ENCODE data around the gene TJP1.
"Not testable (repeated sequence)": the region's sequence is repeated elsewhere in the genome, so short reads cannot be mapped to it uniquely, and the experiment has no call there.

The TJP1 gene

GRCh38 chr15:29749365-29750086 lies 72.7 kb downstream of the TJP1 start:
- no peak for DNase-seq

- DNase-seq, result no peak
Observed at GRCh38 chr15:29747837-29748417, 74.3 kb downstream of the TJP1 start.

GRCh38 chr15:29743475-29743874 lies 78.8 kb downstream of the TJP1 start:
- DNase-seq, result no peak

GRCh38 chr15:29740692-29741311 lies 81.5 kb downstream of the TJP1 start:
- no peak for DNase-seq

- DNase-seq, result no peak
Observed at GRCh38 chr15:29736744-29737020, 85.6 kb downstream of the TJP1 start.

- DNase-seq, result no peak
Observed at GRCh38 chr15:29736012-29736743, 86.1 kb downstream of the TJP1 start.

GRCh38 chr15:29734917-29735572 lies 87.2 kb downstream of the TJP1 start:
- no peak for DNase-seq

- no peak for DNase-seq
Observed at GRCh38 chr15:29731865-29732264, 90.4 kb downstream of the TJP1 start.

- not testable (repeated sequence) for DNase-seq
Observed at GRCh38 chr15:29730471-29730870, 91.8 kb downstream of the TJP1 start.

GRCh38 chr15:29728418-29728817 lies 93.8 kb downstream of the TJP1 start:
- no peak for DNase-seq

GRCh38 chr15:29727871-29728270 lies 94.4 kb downstream of the TJP1 start:
- DNase-seq, result no peak

- DNase-seq, result no peak
Observed at GRCh38 chr15:29726553-29726952, 95.7 kb downstream of the TJP1 start.

- DNase-seq, result no peak
Observed at GRCh38 chr15:29724026-29724425, 98.2 kb downstream of the TJP1 start.

GRCh38 chr15:29713784-29714183 lies 108.5 kb downstream of the TJP1 start:
- no peak for DNase-seq

- no peak for DNase-seq
Observed at GRCh38 chr15:29712149-29712885, 110.0 kb downstream of the TJP1 start.

- no peak for DNase-seq
Observed at GRCh38 chr15:29711531-29711930, 110.7 kb downstream of the TJP1 start.

GRCh38 chr15:29708519-29708918 lies 113.7 kb downstream of the TJP1 start:
- no peak for DNase-seq

- no peak for DNase-seq
Observed at GRCh38 chr15:29704950-29705597, 117.2 kb downstream of the TJP1 start.

- DNase-seq, result no peak
Observed at GRCh38 chr15:29701151-29701550, 121.1 kb downstream of the TJP1 start.

- DNase-seq, result no peak
Observed at GRCh38 chr15:29700296-29700695, 122.0 kb downstream of the TJP1 start.

- no peak for DNase-seq
Observed at GRCh38 chr15:29699791-29700190, 122.5 kb downstream of the TJP1 start.

GRCh38 chr15:29698030-29698701 lies 124.1 kb downstream of the TJP1 start:
- DNase-seq, result no peak
